Neural cell (in vitro differentiated cells): ENCODE measurements around the gene FHAD1. TPM values are rescaled to one million over a fixed set of nuclear protein-coding genes. Genes with fewer than 3 reads are reported as not detected.

Source experiments
- H2AFZ ChIP-seq: fragments of 200-600, 300-800 bp; sonication (generic), shearing (Covaris generic); 2 replicates; pipeline ENCODE4 v1.6.0; 2014; ENCODE audit warnings: low read depth, mild to moderate bottlenecking, antibody characterized with exemption, low read length, moderate library complexity
- H3F3A ChIP-seq: fragments of 200-600 bp; shearing (Covaris generic); 2 replicates; pipeline ENCODE4 v1.6.1; 2016; ENCODE audit warnings: mild to moderate bottlenecking, moderate library complexity, mixed read lengths, antibody characterized with exemption, low read length; ENCODE audit not compliant: insufficient read depth, poor library complexity, severe bottlenecking
- H3K27ac ChIP-seq: fragments of 200-600, 300-800 bp; sonication (generic), shearing (Covaris generic); 2 replicates; pipeline ENCODE4 v1.5.1; 2014; ENCODE audit warnings: mild to moderate bottlenecking, low read length, moderate library complexity
- H3K27me3 ChIP-seq: fragments of 300-800, 200-600 bp; sonication (generic), shearing (Covaris generic); 2 replicates; pipeline ENCODE4 v1.6.0; 2014; ENCODE audit warnings: mild to moderate bottlenecking, low read depth, low read length, moderate library complexity; ENCODE audit not compliant: insufficient read depth
- H3K36me3 ChIP-seq: fragments of 300-800, 200-600 bp; sonication (generic), shearing (Covaris generic); 2 replicates; pipeline ENCODE4 v1.5.1; 2014; ENCODE audit warnings: mild to moderate bottlenecking, antibody characterized with exemption, low read length, moderate library complexity; ENCODE audit not compliant: insufficient read depth
- H3K4me2 ChIP-seq: fragments of 300-800, 200-600 bp; sonication (generic), shearing (Covaris generic); 2 replicates; pipeline ENCODE4 v1.6.0; 2014; ENCODE audit warnings: mild to moderate bottlenecking, low read length
- H3K4me3 ChIP-seq: fragments of 300-800, 200-600 bp; sonication (generic), shearing (Covaris generic); 2 replicates; pipeline ENCODE4 v1.5.1; 2014; ENCODE audit warnings: mild to moderate bottlenecking, low read length, moderate library complexity
- H3K79me2 ChIP-seq: fragments of 200-600 bp; shearing (Covaris generic); replicated peaks from 2 replicates; pipeline ENCODE4 v1.6.0; 2014; ENCODE audit warnings: mild to moderate bottlenecking, low read length, moderate library complexity; ENCODE audit not compliant: insufficient read depth
- H3K9ac ChIP-seq: fragments of 300-800, 200-600 bp; sonication (generic), shearing (Covaris generic); 2 replicates; pipeline ENCODE4 v1.6.1; 2016; ENCODE audit warnings: mild to moderate bottlenecking, low read length, mixed read lengths
- H3K9me2 ChIP-seq: fragments of 200-600 bp; shearing (Covaris generic); 2 replicates; pipeline ENCODE4 v1.6.1; 2016; ENCODE audit warnings: mild to moderate bottlenecking, low read length, mixed read lengths; ENCODE audit not compliant: insufficient read depth
- H3K9me3 ChIP-seq: fragments of 200-600, 300-800 bp; sonication (generic), shearing (Covaris generic); 2 replicates; pipeline ENCODE4 v1.6.1; 2016; ENCODE audit warnings: mild to moderate bottlenecking, mixed run types, low read length, moderate library complexity, mixed read lengths
- H4K20me1 ChIP-seq: fragments of 200-600 bp; shearing (Covaris generic); 2 replicates; pipeline ENCODE4 v1.6.1; 2016; ENCODE audit warnings: mild to moderate bottlenecking, mixed run types; ENCODE audit not compliant: insufficient read depth
- CTCF ChIP-seq: fragments of 450-650 bp; IDR thresholded peaks from 2 replicates; pipeline ENCODE4 v1.5.1; 2014; ENCODE audit warnings: antibody characterized with exemption, mild to moderate bottlenecking, moderate library complexity; ENCODE audit not compliant: poor library complexity, severe bottlenecking
- EP300 ChIP-seq: fragments of 450-650 bp; conservative IDR thresholded peaks from 2 replicates; pipeline ENCODE4 v1.6.1; 2014; ENCODE audit warnings: antibody characterized with exemption, mild to moderate bottlenecking, moderate library complexity; ENCODE audit not compliant: poor library complexity, severe bottlenecking
- EZH2 ChIP-seq: fragments of 200-600, 300-800 bp; shearing (Covaris generic), sonication (generic); IDR thresholded peaks from 2 replicates; pipeline ENCODE4 v1.6.1; 2014; ENCODE audit warnings: antibody characterized with exemption, low read length, borderline replicate concordance, mild to moderate bottlenecking; ENCODE audit not compliant: insufficient read depth, poor library complexity, severe bottlenecking
- MXI1 ChIP-seq: fragments of 450-650 bp; conservative IDR thresholded peaks from 2 replicates; pipeline ENCODE4 v1.6.1; 2014; ENCODE audit warnings: antibody characterized with exemption, mild to moderate bottlenecking; ENCODE audit not compliant: poor library complexity, severe bottlenecking
- POLR2AphosphoS5 ChIP-seq: IDR thresholded peaks from 2 replicates; pipeline ENCODE4 v1.6.1; 2012
- RAD21 ChIP-seq: fragments of 450-650 bp; conservative IDR thresholded peaks from 2 replicates; pipeline ENCODE4 v1.6.1; 2014; ENCODE audit warnings: antibody characterized with exemption, mild to moderate bottlenecking, moderate library complexity
- REST ChIP-seq: IDR thresholded peaks from 2 replicates; pipeline ENCODE4 v1.6.1; 2012; ENCODE audit warnings: borderline replicate concordance
- SMC3 ChIP-seq: fragments of 450-650 bp; conservative IDR thresholded peaks from 2 replicates; pipeline ENCODE4 v1.6.1; 2014; ENCODE audit warnings: antibody characterized with exemption, mild to moderate bottlenecking, moderate library complexity; ENCODE audit not compliant: poor library complexity
- TAF1 ChIP-seq: IDR thresholded peaks from 2 replicates; pipeline ENCODE4 v1.6.1; 2012; ENCODE audit warnings: low read depth
- polyA plus RNA-seq: library from polyadenylated mRNA; depleted of rRNA; stranded (reverse); fragments of >200 nt; gene quantifications from 2 replicates; pipeline ENCODE4 v1.2.3, GENCODE V29; 2014

FHAD1 gene
- polyA plus RNA-seq, 1 donor from 2014 or later, result 0.46 TPM

- no peak for TF ChIP-seq REST
- no peak for TF ChIP-seq CTCF
- TF ChIP-seq EP300, result no peak
- TF ChIP-seq EZH2, result no peak
- no peak for TF ChIP-seq TAF1
These were observed 194.2 kb downstream of the FHAD1 start for GRCh38 chr1:15441247-15441646.

GRCh38 chr1:15442119-15442518 lies 195.1 kb downstream of the FHAD1 start:
- Histone ChIP-seq H4K20me1 (no peaks in the 10 kb centered on the region), H3K4me2 (no peak overlapping the region), H3K9me3 (no peaks in the 10 kb centered on the region), H3K36me3 (no peaks in the 10 kb centered on the region), H3K27me3 (no peaks in the 10 kb centered on the region), H3K4me3 (no peak overlapping the region), H2AFZ (no peak overlapping the region), H3K9me2 (no peaks in the 10 kb centered on the region), H3K27ac (no peak overlapping the region), H3K9ac (no peak overlapping the region), H3K79me2 (no peaks in the 10 kb centered on the region), H3F3A (no peaks in the 10 kb centered on the region)
- TF ChIP-seq CTCF (no peak), MXI1 (no peak), EZH2 (no peak), POLR2AphosphoS5 (no peak), RAD21 (no peak), REST (no peak), SMC3 (no peak), EP300 (no peak), TAF1 (no peak)

More at GRCh38 chr1:15441247-15441646, 194.2 kb downstream of the FHAD1 start:
- no peak overlapping the region for H3K27ac ChIP-seq
- H3K27me3 ChIP-seq, result no peaks in the 10 kb centered on the region
- no peak overlapping the region for H3K9ac ChIP-seq
- H3K4me2 ChIP-seq, result no peak overlapping the region
- H3K36me3 ChIP-seq, result no peaks in the 10 kb centered on the region
- H3K4me3 ChIP-seq, result no peak overlapping the region
- no peaks in the 10 kb centered on the region for H3F3A ChIP-seq
- no peaks in the 10 kb centered on the region for H3K79me2 ChIP-seq
- no peaks in the 10 kb centered on the region for H3K9me2 ChIP-seq
- no peaks in the 10 kb centered on the region for H3K9me3 ChIP-seq
- H4K20me1 ChIP-seq, result no peaks in the 10 kb centered on the region
- H2AFZ ChIP-seq, result no peak overlapping the region
